Mammary epithelial cell (primary cell): ENCODE results near the gene BRSK1.

Source experiments
- CTCF ChIP-seq, 2 donors: IDR thresholded peaks in 1 of 2; conservative IDR thresholded peaks in 1 of 2; 2 replicates each; pipeline ENCODE4 v1.5.1; 2011 to 2012; ENCODE audit warnings: inconsistent platforms in 2 of 2, low read length in 2 of 2, mild to moderate bottlenecking in 2 of 2, control low read depth in 1 of 2, low read depth in 1 of 2; ENCODE audit not compliant: insufficient read depth in 1 of 2; ENCODE audit errors: extremely low read depth in 1 of 2
- EZH2 ChIP-seq: IDR thresholded peaks from 2 replicates; pipeline ENCODE4 v1.6.1; 2012; ENCODE audit warnings: low read length, inconsistent platforms, borderline replicate concordance

GRCh38 chr19:55303477-55303876 lies 19.7 kb downstream of the BRSK1 start:
- TF ChIP-seq CTCF (conservative IDR thresholded peaks at IDR 0.05 in 1 of 2, IDR thresholded peaks at IDR 0.05 in 1 of 2; ENCODE audit: extremely low read depth in 1 of 2, insufficient read depth in 1 of 2, low read depth in 1 of 2, low read length in 2 of 2), result no peak
- no peak for TF ChIP-seq EZH2
